Stimulated activated naive CD8-positive, alpha-beta T cell treated with anti-CD3 and anti-CD28 coated beads, Interleukin-15, amount 100 ng/mL, for 72 hours (primary cell): ENCODE results near the gene TYW1.
A peak's percentile ranks its signal among the peaks of the same experiment; 100 is the strongest.
"Not testable (repeated sequence)": the region's sequence is repeated elsewhere in the genome, so short reads cannot be mapped to it uniquely, and the experiment has no call there.

ENCODE experiments used
- ATAC-seq: fragments of 150-1000 bp; cut with Tn5 transposase; 2 replicates; pipeline ENCODE4 v1.10.0; 2021; ENCODE audit warnings: mild to moderate bottlenecking, moderate library complexity
- DNase-seq, 2 donors: peaks; one replicate each; pipeline ENCODE4 v3.0.0; 2021 to 2022
- H3K27ac Mint-ChIP-seq, 2 donors: one replicate each; pipeline ENCODE4 v1.8.0; 2022; ENCODE audit warnings: mild to moderate bottlenecking in 2 of 2, mixed read lengths in 2 of 2, moderate library complexity in 2 of 2
- H3K27me3 Mint-ChIP-seq: one replicate; pipeline ENCODE4 v1.8.0; 2022; ENCODE audit warnings: mixed read lengths
- H3K4me1 Mint-ChIP-seq: one replicate; pipeline ENCODE4 v1.8.0; 2022; ENCODE audit warnings: mild to moderate bottlenecking, mixed read lengths
- H3K4me3 Mint-ChIP-seq, 2 donors: one replicate each; pipeline ENCODE4 v1.8.0; 2022; ENCODE audit warnings: mild to moderate bottlenecking in 2 of 2, mixed read lengths in 2 of 2, moderate library complexity in 1 of 2
- H3K9me3 Mint-ChIP-seq, 2 donors: one replicate each; pipeline ENCODE4 v1.8.0; 2022; ENCODE audit warnings: mixed read lengths in 2 of 2

The TYW1 gene

GRCh38 chr7:67176730-67177129 is 180.1 kb downstream of the TYW1 start:
- not testable (repeated sequence) for H3K4me3 Mint-ChIP-seq, H3K27ac Mint-ChIP-seq, DNase-seq, H3K4me1 Mint-ChIP-seq, H3K9me3 Mint-ChIP-seq, H3K27me3 Mint-ChIP-seq
- peak; percentile 60 for ATAC-seq

GRCh38 chr7:67178915-67179688 is 182.5 kb downstream of the TYW1 start:
- H3K9me3 Mint-ChIP-seq, DNase-seq, ATAC-seq, H3K4me1 Mint-ChIP-seq, H3K4me3 Mint-ChIP-seq, H3K27me3 Mint-ChIP-seq: not testable (repeated sequence)
- H3K27ac Mint-ChIP-seq, result peak overlapping the region in 1 of 2 donors; percentile 54

GRCh38 chr7:67182956-67183750 is 186.5 kb downstream of the TYW1 start:
- ATAC-seq, DNase-seq, H3K4me3 Mint-ChIP-seq, H3K27ac Mint-ChIP-seq, H3K9me3 Mint-ChIP-seq, H3K27me3 Mint-ChIP-seq: not testable (repeated sequence)
- H3K4me1 Mint-ChIP-seq, result peaks cover 10% of the 10 kb centered on the region

GRCh38 chr7:67184912-67185659 is 188.5 kb downstream of the TYW1 start:
- peak overlapping the region; percentile 46 to 65 for H3K27ac Mint-ChIP-seq
- peaks cover 10% of the 10 kb centered on the region for H3K4me1 Mint-ChIP-seq
- ATAC-seq, H3K27me3 Mint-ChIP-seq, DNase-seq, H3K9me3 Mint-ChIP-seq: not testable (repeated sequence)
- peak overlapping the region in 1 of 2 donors; percentile 53 for H3K4me3 Mint-ChIP-seq

- not testable (repeated sequence) for H3K27me3 Mint-ChIP-seq, DNase-seq, H3K9me3 Mint-ChIP-seq
- peak overlapping the region in 1 of 2 donors; percentile 26 for H3K4me3 Mint-ChIP-seq
- peak overlapping the region in 1 of 2 donors; percentile 46 for H3K27ac Mint-ChIP-seq
- H3K4me1 Mint-ChIP-seq, result peaks cover 10% of the 10 kb centered on the region
- ATAC-seq, result peak; percentile 84
These were observed 189.1 kb downstream of the TYW1 start for GRCh38 chr7:67185660-67186129.

GRCh38 chr7:67189160-67189559 is 192.5 kb downstream of the TYW1 start:
- not testable (repeated sequence) for H3K27ac Mint-ChIP-seq, DNase-seq, H3K9me3 Mint-ChIP-seq, ATAC-seq, H3K27me3 Mint-ChIP-seq, H3K4me3 Mint-ChIP-seq
- H3K4me1 Mint-ChIP-seq, result peaks cover 19% of the 10 kb centered on the region

GRCh38 chr7:67189801-67190465 is 193.3 kb downstream of the TYW1 start:
- H3K27ac Mint-ChIP-seq, result not testable (repeated sequence)

GRCh38 chr7:67191002-67191720 is 194.5 kb downstream of the TYW1 start:
- H3K27ac Mint-ChIP-seq, ATAC-seq, DNase-seq, H3K4me3 Mint-ChIP-seq, H3K4me1 Mint-ChIP-seq, H3K27me3 Mint-ChIP-seq: not testable (repeated sequence)
- H3K9me3 Mint-ChIP-seq, result peaks cover 8 to 11% of the 10 kb centered on the region in 2 donors

More at GRCh38 chr7:67189801-67190465, 193.3 kb downstream of the TYW1 start:
- not testable (repeated sequence) for H3K9me3 Mint-ChIP-seq, H3K27me3 Mint-ChIP-seq, H3K4me3 Mint-ChIP-seq, DNase-seq, ATAC-seq
- peaks cover 16% of the 10 kb centered on the region for H3K4me1 Mint-ChIP-seq

- not testable (repeated sequence) for H3K4me3 Mint-ChIP-seq, DNase-seq, H3K27ac Mint-ChIP-seq, H3K27me3 Mint-ChIP-seq, ATAC-seq, H3K4me1 Mint-ChIP-seq
- peaks cover 8 to 11% of the 10 kb centered on the region in 2 donors for H3K9me3 Mint-ChIP-seq
These were observed 195.6 kb downstream of the TYW1 start for GRCh38 chr7:67192123-67192702.

GRCh38 chr7:67192889-67193613 is 196.4 kb downstream of the TYW1 start:
- DNase-seq, H3K4me3 Mint-ChIP-seq, H3K27me3 Mint-ChIP-seq, ATAC-seq, H3K4me1 Mint-ChIP-seq: not testable (repeated sequence)
- H3K9me3 Mint-ChIP-seq, result peaks cover 8 to 11% of the 10 kb centered on the region in 2 donors
- H3K27ac Mint-ChIP-seq, result peak overlapping the region in 1 of 2 donors; percentile 18

- not testable (repeated sequence) for H3K4me3 Mint-ChIP-seq, ATAC-seq
- peaks cover 8 to 11% of the 10 kb centered on the region in 2 donors for H3K9me3 Mint-ChIP-seq
These were observed 199.5 kb downstream of the TYW1 start for GRCh38 chr7:67196176-67196575.

GRCh38 chr7:67198865-67199526 is 202.4 kb downstream of the TYW1 start:
- not testable (repeated sequence) for ATAC-seq, DNase-seq, H3K27me3 Mint-ChIP-seq, H3K4me3 Mint-ChIP-seq, H3K9me3 Mint-ChIP-seq, H3K27ac Mint-ChIP-seq, H3K4me1 Mint-ChIP-seq

More at GRCh38 chr7:67196176-67196575, 199.5 kb downstream of the TYW1 start:
- DNase-seq, H3K4me1 Mint-ChIP-seq, H3K27ac Mint-ChIP-seq, H3K27me3 Mint-ChIP-seq: not testable (repeated sequence)

- H3K4me3 Mint-ChIP-seq, DNase-seq, ATAC-seq, H3K27ac Mint-ChIP-seq, H3K9me3 Mint-ChIP-seq, H3K4me1 Mint-ChIP-seq, H3K27me3 Mint-ChIP-seq: not testable (repeated sequence)
These were observed 209.1 kb downstream of the TYW1 start for GRCh38 chr7:67205772-67206171.
